Activated CD8-positive, alpha-beta T cell treated with anti-CD3 and anti-CD28 coated beads for 36 hours (primary cell): ENCODE data around the gene WIPF1. TPM values are rescaled to one million over a fixed set of nuclear protein-coding genes. Genes with fewer than 3 reads are reported as not detected.
A peak's percentile ranks its signal among the peaks of the same experiment; 100 is the strongest.

Experiments
- ATAC-seq: fragments of 200-7000 bp; cut with Tn5 transposase; one replicate; pipeline ENCODE4 v1.10.0; 2021; ENCODE audit warnings: mild to moderate bottlenecking, moderate library complexity
- CTCF ChIA-PET: fragments of 350-600 bp; sonication (Branson Sonifier 250); formaldehyde crosslinking; loops from one replicate; lab custom pipeline; 2021; ENCODE audit warnings: antibody characterized with exemption; lab: Charles Lee
- POLR2A ChIA-PET: fragments of 350-600 bp; sonication (Branson Sonifier 250); formaldehyde crosslinking; loops from one replicate; lab custom pipeline; 2021; ENCODE audit warnings: antibody characterized with exemption; lab: Charles Lee
- DNase-seq: peaks from one replicate; pipeline ENCODE4 v3.0.0-alpha.2; 2020
- H3K27ac Mint-ChIP-seq: one replicate; pipeline ENCODE4 v1.8.0; 2021; ENCODE audit warnings: mild to moderate bottlenecking, mixed read lengths
- H3K27me3 Mint-ChIP-seq: one replicate; pipeline ENCODE4 v1.8.0; 2021; ENCODE audit warnings: mixed read lengths
- H3K36me3 Mint-ChIP-seq: one replicate; pipeline ENCODE4 v1.8.0; 2021; ENCODE audit warnings: low read depth, mixed read lengths
- H3K4me1 Mint-ChIP-seq: one replicate; pipeline ENCODE4 v1.8.0; 2021; ENCODE audit warnings: low read depth, mixed read lengths
- H3K4me3 Mint-ChIP-seq: one replicate; pipeline ENCODE4 v1.8.0; 2021; ENCODE audit warnings: mild to moderate bottlenecking, moderate library complexity, mixed read lengths
- H3K9me3 Mint-ChIP-seq: one replicate; pipeline ENCODE4 v1.8.0; 2021; ENCODE audit warnings: mixed read lengths
- CTCF ChIP-seq: fragments of 200-600 bp; IDR thresholded peaks from one replicate; pipeline ENCODE4 v1.8.0; 2022; ENCODE audit warnings: antibody characterized with exemption, mild to moderate bottlenecking
- intact Hi-C: fragments of 100-400 bp; cut with micrococcal nuclease; formaldehyde crosslinking; loops from one replicate; pipeline ENCODE4 v1.10.0; 2022
- total RNA-seq, 2 experiments: library from RNA; stranded (reverse); gene quantifications; one replicate each; pipeline ENCODE4 v1.2.3, GENCODE V29; 2021

WIPF1 gene
- total RNA-seq, 2 experiments from 2014 or later, result 361 to 365 TPM

GRCh38 chr2:174610243-174610995 lies 12.8 kb upstream of the WIPF1 start:
- Mint-ChIP-seq H3K27me3 (no peaks in the 10 kb centered on the region), H3K9me3 (peaks cover 1% of the 10 kb centered on the region), H3K36me3 (peaks cover 52% of the 10 kb centered on the region), H3K4me3 (peak overlapping the region; percentile 4), H3K27ac (peak overlapping the region; percentile 100), H3K4me1 (peaks cover 91% of the 10 kb centered on the region)
- no peak for TF ChIP-seq CTCF
- CTCF ChIA-PET, result interaction anchor here (0.8 to 4.4 kb wide), 9 partner anchors 9 to 77 kb away, joined by 3 to 28 read pairs (median 4); partner anchors contain the start of gene WIPF1
- intact Hi-C loops, result no loop called here
- no peak for DNase-seq
- no peak for ATAC-seq
- POLR2A ChIA-PET, result interaction anchor here (1.0 to 20.8 kb wide), 6 partner anchors 9 to 70 kb away, joined by 3 to 283 read pairs (median 6); partner anchors contain the start of gene WIPF1

GRCh38 chr2:174609261-174609660 lies 11.7 kb upstream of the WIPF1 start:
- Mint-ChIP-seq H3K36me3 (peaks cover 50% of the 10 kb centered on the region), H3K27ac (peak overlapping the region; percentile 100), H3K4me3 (no peak overlapping the region), H3K27me3 (no peaks in the 10 kb centered on the region), H3K9me3 (peaks cover 1% of the 10 kb centered on the region), H3K4me1 (peaks cover 91% of the 10 kb centered on the region)
- ChIA-PET POLR2A (interaction anchor here (0.5 to 20.8 kb wide), 9 partner anchors 8 to 227 kb away, joined by 3 to 283 read pairs (median 4); partner anchors contain the start of gene WIPF1), CTCF (interaction anchor here (0.7 to 13.7 kb wide), 9 partner anchors 12 to 154 kb away, joined by 3 to 101 read pairs (median 6); partner anchors contain the start of gene WIPF1)
- ATAC-seq (no peak), DNase-seq (no peak)
- intact Hi-C loops, result loop anchor here (5.0 kb wide), 1 partner anchor 78 kb away; no protein-coding TSS in a partner anchor
- no peak for TF ChIP-seq CTCF

GRCh38 chr2:174608866-174609214 lies 11.2 kb upstream of the WIPF1 start:
- Mint-ChIP-seq H3K27ac (peak overlapping the region; percentile 100), H3K4me3 (peak overlapping the region; percentile 44)
- TF ChIP-seq CTCF, result peak; percentile 1

GRCh38 chr2:174607989-174608865 lies 10.6 kb upstream of the WIPF1 start:
- peaks cover 90% of the 10 kb centered on the region for H3K4me1 Mint-ChIP-seq
- no peaks in the 10 kb centered on the region for H3K27me3 Mint-ChIP-seq
- H3K9me3 Mint-ChIP-seq, result peaks cover 1% of the 10 kb centered on the region
- ATAC-seq (peak; percentile 78), DNase-seq (peak; percentile 74)
- CTCF ChIA-PET, result interaction anchor here (1.1 to 13.7 kb wide), 11 partner anchors 10 to 79 kb away, joined by 3 to 101 read pairs (median 8); partner anchors contain the start of gene WIPF1
- intact Hi-C loops, result loop anchor here (5.0 kb wide), 1 partner anchor 79 kb away; no protein-coding TSS in a partner anchor
- no peak for TF ChIP-seq CTCF
- peak overlapping the region; percentile 100 for H3K27ac Mint-ChIP-seq
- H3K36me3 Mint-ChIP-seq, result peaks cover 46% of the 10 kb centered on the region
- POLR2A ChIA-PET, result interaction anchor here (0.7 to 20.8 kb wide), 11 partner anchors 8 to 122 kb away, joined by 3 to 283 read pairs (median 3); partner anchors contain the start of gene WIPF1
- peak overlapping the region; percentile 44 for H3K4me3 Mint-ChIP-seq

More at GRCh38 chr2:174608866-174609214, 11.2 kb upstream of the WIPF1 start:
- ChIA-PET CTCF (interaction anchor here (1.1 to 13.7 kb wide), 10 partner anchors 11 to 79 kb away, joined by 3 to 101 read pairs (median 7); partner anchors contain the start of gene WIPF1), POLR2A (interaction anchor here (0.9 to 20.8 kb wide), 7 partner anchors 8 to 228 kb away, joined by 3 to 283 read pairs (median 4); partner anchors contain the start of gene WIPF1)
- H3K27me3 Mint-ChIP-seq, result no peaks in the 10 kb centered on the region
- intact Hi-C loops, result loop anchor here (5.0 kb wide), 1 partner anchor 78 kb away; no protein-coding TSS in a partner anchor
- DNase-seq (peak; percentile 45), ATAC-seq (peak; percentile 54)
- peaks cover 90% of the 10 kb centered on the region for H3K4me1 Mint-ChIP-seq
- H3K9me3 Mint-ChIP-seq, result peaks cover 1% of the 10 kb centered on the region
- H3K36me3 Mint-ChIP-seq, result peaks cover 48% of the 10 kb centered on the region
